ENCODE results near the gene ELAVL4. TPM values are rescaled to one million over a fixed set of nuclear protein-coding genes. Genes with fewer than 3 reads are reported as not detected.

ELAVL4 gene
- total RNA-seq, 1 donor from 2014 or later: 477 TPM

DNA sequence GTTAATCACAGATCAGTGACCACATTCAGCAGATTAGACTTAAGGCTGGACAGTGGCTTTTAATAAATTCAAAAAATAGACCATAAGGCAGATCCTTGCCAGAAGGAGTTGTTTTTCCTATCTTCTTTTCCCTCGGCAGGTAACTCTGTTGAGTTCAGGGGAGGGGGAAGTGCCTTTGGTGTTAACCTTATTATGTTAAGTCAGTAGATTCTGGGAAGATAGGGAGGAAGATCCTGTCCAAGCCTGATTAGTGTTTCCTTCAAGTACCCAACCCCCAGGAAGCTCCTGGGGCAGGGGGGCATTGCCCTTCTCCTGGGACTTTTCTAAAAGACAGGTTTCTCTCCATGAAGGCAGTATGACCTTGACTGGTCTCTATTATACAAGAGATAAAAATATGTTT lies 87.4 kb downstream of the ELAVL4 start:
- peaks cover 18% of the 10 kb centered on the region for H3K9me3 Mint-ChIP-seq (ENCODE audit: unreplicated experiment)
- DNase-seq: no peak
- no peak overlapping the region for H3K4me3 Mint-ChIP-seq (ENCODE audit: unreplicated experiment)
- no peak for TF ChIP-seq CTCF (IDR thresholded peaks at IDR 0.05; ENCODE audit: partially characterized antibody, unreplicated experiment)
- no peak overlapping the region for H3K27ac Mint-ChIP-seq (ENCODE audit: unreplicated experiment)
- peaks cover 10% of the 10 kb centered on the region for H3K36me3 Mint-ChIP-seq (ENCODE audit: unreplicated experiment)
- peaks cover 16% of the 10 kb centered on the region for H3K27me3 Mint-ChIP-seq (ENCODE audit: unreplicated experiment)
- peaks cover 49% of the 10 kb centered on the region for H3K4me1 Mint-ChIP-seq (ENCODE audit: low read depth, unreplicated experiment)

DNA sequence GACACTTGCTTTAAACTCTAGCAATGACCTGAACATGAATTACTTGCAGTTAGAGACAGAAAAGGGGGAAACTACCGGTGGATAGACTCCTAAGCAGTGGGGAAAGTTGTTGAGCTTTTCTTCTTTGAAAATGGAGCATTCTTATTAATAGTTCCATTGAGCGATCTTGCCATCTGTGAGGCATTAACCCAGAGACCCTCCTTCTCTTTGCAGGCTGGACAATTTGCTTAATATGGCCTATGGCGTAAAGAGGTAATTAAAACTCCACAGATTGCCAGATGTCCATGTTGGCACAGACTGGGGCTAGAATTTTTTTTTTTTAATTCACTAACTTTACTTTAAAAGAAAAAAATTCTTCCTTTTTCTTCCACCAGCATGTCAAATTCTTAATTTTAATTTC lies 88.5 kb downstream of the ELAVL4 start:
- Mint-ChIP-seq H3K9me3 (ENCODE audit: unreplicated experiment) (peaks cover 16% of the 10 kb centered on the region), H3K36me3 (ENCODE audit: unreplicated experiment) (peaks cover 10% of the 10 kb centered on the region), H3K27me3 (ENCODE audit: unreplicated experiment) (peaks cover 13% of the 10 kb centered on the region), H3K4me1 (ENCODE audit: low read depth, unreplicated experiment) (peaks cover 40% of the 10 kb centered on the region), H3K4me3 (ENCODE audit: unreplicated experiment) (no peak overlapping the region), H3K27ac (ENCODE audit: unreplicated experiment) (no peak overlapping the region)
- TF ChIP-seq CTCF (IDR thresholded peaks at IDR 0.05; ENCODE audit: partially characterized antibody, unreplicated experiment): no peak
- DNase-seq: no peak

DNA sequence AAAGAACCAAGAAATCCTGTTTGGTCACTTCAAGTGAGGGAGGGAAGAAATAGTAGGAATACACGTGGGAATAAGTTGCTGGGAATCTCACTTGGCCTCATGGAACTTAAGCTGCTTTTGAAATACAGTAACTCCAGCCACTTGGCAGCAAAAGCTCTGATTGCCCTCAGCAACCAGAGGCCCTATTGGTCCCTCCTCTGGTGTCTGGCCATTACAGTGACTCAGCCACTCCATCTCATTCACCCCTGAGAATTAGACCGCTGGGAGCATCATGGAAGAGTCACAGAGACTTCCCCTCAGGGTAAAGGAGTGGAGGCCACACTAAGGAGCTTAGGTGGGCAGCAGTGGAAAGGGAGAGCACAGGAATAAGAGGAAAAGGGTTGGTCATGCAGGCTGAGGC lies 99.6 kb downstream of the ELAVL4 start:
- no peak overlapping the region for H3K27ac Mint-ChIP-seq (ENCODE audit: unreplicated experiment)
- H3K27me3 Mint-ChIP-seq (ENCODE audit: unreplicated experiment): peaks cover 2% of the 10 kb centered on the region
- DNase-seq: no peak
- H3K36me3 Mint-ChIP-seq (ENCODE audit: unreplicated experiment): no peaks in the 10 kb centered on the region
- no peak overlapping the region for H3K4me3 Mint-ChIP-seq (ENCODE audit: unreplicated experiment)
- no peak for TF ChIP-seq CTCF (IDR thresholded peaks at IDR 0.05; ENCODE audit: partially characterized antibody, unreplicated experiment)
- peaks cover 13% of the 10 kb centered on the region for H3K4me1 Mint-ChIP-seq (ENCODE audit: low read depth, unreplicated experiment)
- peaks cover 9% of the 10 kb centered on the region for H3K9me3 Mint-ChIP-seq (ENCODE audit: unreplicated experiment)

- Mint-ChIP-seq H3K36me3 (ENCODE audit: unreplicated experiment) (no peaks in the 10 kb centered on the region), H3K9me3 (ENCODE audit: unreplicated experiment) (peaks cover 9% of the 10 kb centered on the region), H3K4me3 (ENCODE audit: unreplicated experiment) (no peak overlapping the region), H3K4me1 (ENCODE audit: low read depth, unreplicated experiment) (peaks cover 13% of the 10 kb centered on the region), H3K27me3 (ENCODE audit: unreplicated experiment) (peaks cover 2% of the 10 kb centered on the region), H3K27ac (ENCODE audit: unreplicated experiment) (no peak overlapping the region)
- TF ChIP-seq CTCF (IDR thresholded peaks at IDR 0.05; ENCODE audit: partially characterized antibody, unreplicated experiment): no peak
- DNase-seq: no peak
These were observed 100.0 kb downstream of the ELAVL4 start for GRCh38 chr1:50208756-50209155.

DNA sequence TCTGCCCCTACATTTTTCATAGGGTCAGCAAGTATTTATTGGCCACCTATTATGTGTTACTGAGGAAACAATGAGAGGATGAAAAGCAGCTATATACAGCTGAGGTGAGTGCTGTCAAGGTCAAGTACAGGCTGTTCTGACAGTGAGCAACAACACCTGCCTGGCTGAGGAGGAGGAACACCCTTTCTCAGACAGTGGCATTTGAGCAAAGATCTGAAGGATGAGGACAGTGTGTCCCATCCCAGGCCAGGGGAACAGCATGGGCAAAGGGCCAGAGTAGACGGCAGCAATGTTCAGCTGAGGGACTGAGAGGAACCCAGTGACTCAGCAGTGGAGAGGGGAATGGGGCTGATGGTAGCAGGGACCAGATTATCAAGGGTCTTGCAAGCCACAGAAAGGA lies 101.0 kb downstream of the ELAVL4 start:
- Mint-ChIP-seq H3K27ac (ENCODE audit: unreplicated experiment) (no peak overlapping the region), H3K4me3 (ENCODE audit: unreplicated experiment) (no peak overlapping the region), H3K4me1 (ENCODE audit: low read depth, unreplicated experiment) (peaks cover 13% of the 10 kb centered on the region), H3K36me3 (ENCODE audit: unreplicated experiment) (no peaks in the 10 kb centered on the region), H3K27me3 (ENCODE audit: unreplicated experiment) (peaks cover 2% of the 10 kb centered on the region), H3K9me3 (ENCODE audit: unreplicated experiment) (peaks cover 9% of the 10 kb centered on the region)
- TF ChIP-seq CTCF (IDR thresholded peaks at IDR 0.05; ENCODE audit: partially characterized antibody, unreplicated experiment): no peak
- DNase-seq: no peak
